Breast epithelium (tissue), 4 donors: Measurements from ENCODE around the gene NINL. TPM values are rescaled to one million over a fixed set of nuclear protein-coding genes. Genes with fewer than 3 reads are reported as not detected.

Source experiments
- DNase-seq, 2 donors: peaks; one replicate each; pipeline ENCODE4 v3.0.0-alpha.2; 2019; ENCODE audit warnings: low spot score in 2 of 2
- H3K27ac ChIP-seq, 2 donors: fragments of 200-600 bp; sonication (generic) in 1 of 2; one replicate each; pipeline ENCODE4 v1.5.1; 2016 to 2019; ENCODE audit warnings: mild to moderate bottlenecking in 1 of 2
- H3K27me3 ChIP-seq, 2 donors: fragments of 200-600 bp; sonication (generic) in 1 of 2; one replicate each; pipeline versions ENCODE4 v1.5.1 to v1.6.0; 2017 to 2019; ENCODE audit warnings: control low read depth in 1 of 2, mild to moderate bottlenecking in 1 of 2
- H3K36me3 ChIP-seq: fragments of 200-600 bp; one replicate; pipeline ENCODE4 v1.5.1; 2019
- H3K4me1 ChIP-seq, 2 donors: fragments of 200-600 bp; sonication (generic); one replicate each; pipeline ENCODE4 v1.5.1; 2016 to 2019; ENCODE audit warnings: control low read depth in 1 of 2
- H3K4me3 ChIP-seq, 3 donors: fragments of 200-600 bp; sonication (generic); 1 replicate in 2 of 3; 2 replicates in 1 of 3; pipeline ENCODE4 v1.5.1; 2016 to 2019; ENCODE audit warnings: mild to moderate bottlenecking in 3 of 3, moderate library complexity in 2 of 3
- H3K9me3 ChIP-seq, 2 donors: fragments of 200-600 bp; sonication (generic) in 1 of 2; one replicate each; pipeline ENCODE4 v1.5.1; 2016 to 2019; ENCODE audit warnings: control low read depth in 1 of 2
- CTCF ChIP-seq, 3 donors: fragments of 450-650 bp; IDR thresholded peaks; one replicate each; pipeline ENCODE4 v1.5.1; 2016 to 2017; ENCODE audit warnings: antibody characterized with exemption in 3 of 3, mild to moderate bottlenecking in 3 of 3, moderate library complexity in 3 of 3
- POLR2A ChIP-seq: fragments of 450-650 bp; IDR thresholded peaks from one replicate; pipeline ENCODE4 v1.6.1; 2016; ENCODE audit warnings: antibody characterized with exemption, mild to moderate bottlenecking, moderate library complexity
- POLR2AphosphoS5 ChIP-seq, 3 donors: sonication (generic); formaldehyde crosslinking; IDR thresholded peaks; one replicate each; pipeline ENCODE4 v1.6.1; 2017; ENCODE audit warnings: antibody characterized with exemption in 3 of 3
- intact Hi-C: fragments of 100-400 bp; cut with DNase I; formaldehyde crosslinking; loops from one replicate; pipeline ENCODE4 v1.15.1; 2023; ENCODE audit warnings: low total_unique reads
- total RNA-seq, 3 donors: library from RNA; depleted of rRNA; stranded (reverse); fragments of >200 nt; gene quantifications; one replicate each; pipeline ENCODE4 v1.1.0, GENCODE V29; 2016

The NINL gene
- total RNA-seq, 3 donors from 2014 or later: 6.9 to 15.5 (median 12.8) TPM

- Histone ChIP-seq H3K9me3 (no peaks in the 10 kb centered on the region), H3K4me1 (no peaks in the 10 kb centered on the region), H3K36me3 (no peaks in the 10 kb centered on the region), H3K27ac (no peak overlapping the region), H3K27me3 (no peaks in the 10 kb centered on the region), H3K4me3 (no peak overlapping the region)
- DNase-seq: no peak
- TF ChIP-seq CTCF (IDR thresholded peaks at IDR 0.05): no peak
- TF ChIP-seq POLR2A: no peak
- no peak for TF ChIP-seq POLR2AphosphoS5 (IDR thresholded peaks at IDR 0.05)
- intact Hi-C loops: no loop called here
Measured at GRCh38 chr20:25471020-25471419, 114.3 kb downstream of the NINL start.

- Histone ChIP-seq H3K27ac (no peak overlapping the region), H3K36me3 (no peaks in the 10 kb centered on the region), H3K27me3 (no peaks in the 10 kb centered on the region), H3K4me3 (no peak overlapping the region), H3K9me3 (no peaks in the 10 kb centered on the region), H3K4me1 (no peaks in the 10 kb centered on the region)
- intact Hi-C loops: no loop called here
- no peak for DNase-seq
- TF ChIP-seq CTCF (IDR thresholded peaks at IDR 0.05) (no peak), POLR2A (no peak), POLR2AphosphoS5 (IDR thresholded peaks at IDR 0.05) (no peak)
Measured at GRCh38 chr20:25470045-25470444, 115.3 kb downstream of the NINL start.

- Histone ChIP-seq H3K4me1 (no peaks in the 10 kb centered on the region), H3K27ac (no peak overlapping the region), H3K9me3 (no peaks in the 10 kb centered on the region), H3K4me3 (no peak overlapping the region), H3K36me3 (no peaks in the 10 kb centered on the region), H3K27me3 (no peaks in the 10 kb centered on the region)
- intact Hi-C loops: no loop called here
- no peak for DNase-seq
- no peak for TF ChIP-seq POLR2A
- no peak for TF ChIP-seq CTCF (IDR thresholded peaks at IDR 0.05)
- TF ChIP-seq POLR2AphosphoS5 (IDR thresholded peaks at IDR 0.05): no peak
Measured at GRCh38 chr20:25469558-25469957, 115.8 kb downstream of the NINL start.

- Histone ChIP-seq H3K27me3 (no peaks in the 10 kb centered on the region), H3K4me1 (no peaks in the 10 kb centered on the region), H3K4me3 (no peak overlapping the region), H3K27ac (no peak overlapping the region), H3K9me3 (no peaks in the 10 kb centered on the region), H3K36me3 (no peaks in the 10 kb centered on the region)
- TF ChIP-seq POLR2AphosphoS5 (IDR thresholded peaks at IDR 0.05): no peak
- no peak for TF ChIP-seq POLR2A
- no peak for TF ChIP-seq CTCF (IDR thresholded peaks at IDR 0.05)
- no peak for DNase-seq
- intact Hi-C loops: no loop called here
Measured at GRCh38 chr20:25468126-25469075, 116.9 kb downstream of the NINL start.

- TF ChIP-seq POLR2A: no peak
- TF ChIP-seq POLR2AphosphoS5 (IDR thresholded peaks at IDR 0.05): no peak
- TF ChIP-seq CTCF (IDR thresholded peaks at IDR 0.05): no peak
- H3K4me3 ChIP-seq: no peak overlapping the region
- H3K9me3 ChIP-seq: no peaks in the 10 kb centered on the region
- H3K27me3 ChIP-seq: no peaks in the 10 kb centered on the region
- no peak for DNase-seq
- no peaks in the 10 kb centered on the region for H3K36me3 ChIP-seq
- intact Hi-C loops: no loop called here
- H3K4me1 ChIP-seq: no peaks in the 10 kb centered on the region
- H3K27ac ChIP-seq: no peak overlapping the region
Measured at GRCh38 chr20:25467441-25467840, 117.9 kb downstream of the NINL start.
